BLaER1 (cell line): Measurements from ENCODE around the gene PC.
A peak's percentile ranks its signal among the peaks of the same experiment; 100 is the strongest.

ENCODE experiments used
- H3K27ac ChIP-seq: shearing (Covaris generic); formaldehyde crosslinking; 2 replicates; pipeline ENCODE4 v1.8.1; 2022
- H3K27me3 ChIP-seq: shearing (Covaris generic); formaldehyde crosslinking; 2 replicates; pipeline ENCODE4 v1.8.1; 2022
- H3K36me3 ChIP-seq: shearing (Covaris generic); formaldehyde crosslinking; 2 replicates; pipeline ENCODE4 v1.8.1; 2022
- H3K4me1 ChIP-seq: shearing (Covaris generic); formaldehyde crosslinking; 2 replicates; pipeline ENCODE4 v1.8.1; 2022
- H3K4me2 ChIP-seq: shearing (Covaris generic); formaldehyde crosslinking; 2 replicates; pipeline ENCODE4 v1.8.1; 2022
- H3K4me3 ChIP-seq: shearing (Covaris generic); formaldehyde crosslinking; 2 replicates; pipeline ENCODE4 v1.8.1; 2022
- H3K9ac ChIP-seq: shearing (Covaris generic); formaldehyde crosslinking; 2 replicates; pipeline ENCODE4 v1.8.1; 2022
- H3K9me3 ChIP-seq: shearing (Covaris generic); formaldehyde crosslinking; 2 replicates; pipeline ENCODE4 v1.8.1; 2022
- H4K20me1 ChIP-seq: shearing (Covaris generic); formaldehyde crosslinking; 2 replicates; pipeline ENCODE4 v1.8.1; 2022
- Cebpa-rat ChIP-seq: shearing (Covaris generic); IDR thresholded peaks from 2 replicates; pipeline ENCODE4 v1.8.1; 2022

PC gene

DNA sequence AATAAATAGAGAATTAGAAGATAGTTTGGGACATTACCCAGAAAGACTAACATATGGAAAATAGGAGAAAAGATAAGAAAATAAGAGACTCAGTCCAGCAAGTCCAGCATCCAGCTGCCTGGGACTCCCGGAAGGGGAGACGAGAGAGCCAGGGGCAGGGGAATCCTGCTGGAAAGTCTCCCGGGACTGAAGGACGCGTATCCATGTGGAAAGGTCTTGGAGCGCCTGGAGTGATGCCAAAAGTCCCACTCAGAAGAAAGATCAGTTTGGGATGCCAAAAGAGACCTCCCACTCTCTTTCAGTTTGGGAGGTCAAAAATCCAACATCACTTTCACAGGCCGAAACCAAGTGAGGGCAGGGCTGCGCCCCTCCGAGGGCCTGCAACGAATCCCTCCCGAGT lies 70.7 kb downstream of the PC start:
- Histone ChIP-seq H3K4me3 (no peak overlapping the region), H3K27ac (no peak overlapping the region), H3K27me3 (no peaks in the 10 kb centered on the region), H3K4me1 (peaks cover 31% of the 10 kb centered on the region), H3K36me3 (no peaks in the 10 kb centered on the region), H4K20me1 (no peaks in the 10 kb centered on the region), H3K4me2 (no peak overlapping the region), H3K9ac (no peak overlapping the region), H3K9me3 (no peaks in the 10 kb centered on the region)
- no peak for TF ChIP-seq Cebpa-rat

DNA sequence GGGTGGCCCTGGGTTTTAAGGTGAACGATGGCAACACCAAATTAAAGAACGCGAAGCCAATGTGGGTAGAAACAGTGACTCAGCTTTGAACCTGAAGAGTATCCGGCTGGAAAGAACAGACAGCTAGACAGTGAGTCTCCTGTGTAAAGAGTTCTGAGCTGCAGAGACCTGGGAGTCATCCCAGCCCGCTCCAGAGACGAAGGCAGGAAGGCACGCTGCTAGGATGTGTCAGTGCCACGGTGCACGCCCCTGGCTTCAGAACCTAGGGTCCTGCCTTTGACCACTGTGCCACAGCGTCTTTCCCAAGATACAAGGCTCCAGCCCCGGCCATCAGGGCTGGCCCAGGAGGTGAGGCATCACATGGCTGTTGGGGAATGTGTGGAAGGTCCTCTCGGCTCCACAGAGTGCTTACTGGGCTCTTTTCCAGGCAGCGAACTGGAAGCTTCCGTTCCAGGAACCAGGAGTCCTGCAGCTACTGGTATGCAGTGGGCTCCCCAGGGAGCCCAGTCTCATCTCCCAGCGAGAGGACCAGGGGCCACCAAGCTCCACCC lies 71.4 kb downstream of the PC start:
- Histone ChIP-seq H3K4me3 (no peak overlapping the region), H3K36me3 (no peaks in the 10 kb centered on the region), H3K9ac (no peak overlapping the region), H4K20me1 (no peaks in the 10 kb centered on the region), H3K9me3 (no peaks in the 10 kb centered on the region), H3K4me2 (no peak overlapping the region), H3K27ac (no peak overlapping the region), H3K4me1 (peaks cover 39% of the 10 kb centered on the region), H3K27me3 (no peaks in the 10 kb centered on the region)
- TF ChIP-seq Cebpa-rat, result no peak

DNA sequence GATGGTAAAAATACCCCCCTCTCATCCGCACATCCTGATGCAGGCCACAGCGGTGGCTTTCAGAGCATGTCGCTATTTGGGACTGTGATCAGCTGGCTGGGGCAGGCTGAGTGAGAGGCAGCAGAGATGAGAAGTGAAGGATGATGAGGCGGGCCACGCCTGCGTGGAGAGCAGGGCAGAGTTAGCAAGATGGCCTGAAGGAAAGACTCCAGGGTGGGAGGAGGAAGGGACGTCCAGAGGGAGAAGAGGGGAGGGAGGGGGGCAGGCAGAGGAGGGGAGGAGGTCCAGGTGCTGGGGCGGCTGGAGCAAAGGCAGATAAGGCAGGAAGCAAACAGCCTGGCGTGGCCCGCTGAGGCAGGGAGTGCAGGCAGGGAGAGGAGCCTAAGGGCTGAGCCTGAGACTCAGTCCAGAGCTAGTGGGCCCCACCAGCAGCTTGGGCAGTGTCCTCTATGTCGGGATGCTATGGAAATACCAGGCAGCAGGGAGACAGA lies 72.2 kb downstream of the PC start:
- H3K9me3 ChIP-seq, result no peaks in the 10 kb centered on the region
- H3K4me3 ChIP-seq, result no peak overlapping the region
- H3K9ac ChIP-seq, result no peak overlapping the region
- no peaks in the 10 kb centered on the region for H3K27me3 ChIP-seq
- TF ChIP-seq Cebpa-rat, result no peak
- H3K36me3 ChIP-seq, result no peaks in the 10 kb centered on the region
- H3K4me2 ChIP-seq, result no peak overlapping the region
- H3K27ac ChIP-seq, result no peak overlapping the region
- H4K20me1 ChIP-seq, result no peaks in the 10 kb centered on the region
- peaks cover 40% of the 10 kb centered on the region for H3K4me1 ChIP-seq

DNA sequence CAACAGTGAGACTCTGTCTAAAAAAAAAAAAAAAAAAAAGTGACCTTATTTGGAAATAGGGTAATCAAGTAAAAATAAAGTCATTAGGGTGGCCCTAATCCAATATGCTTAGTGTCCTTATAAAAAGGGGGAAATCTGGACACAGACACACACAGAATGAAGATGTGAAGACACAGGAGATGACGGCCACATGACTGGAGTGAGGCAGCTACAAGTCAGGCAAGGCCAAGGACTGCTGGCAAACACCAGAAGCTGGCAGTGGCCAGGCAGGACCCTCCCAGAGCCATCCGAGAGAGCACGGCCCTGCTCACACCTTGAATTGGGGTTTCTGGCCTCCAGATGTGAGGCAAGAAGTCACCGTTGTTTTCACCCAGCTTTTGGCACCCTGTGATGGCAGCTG lies 72.7 kb downstream of the PC start:
- no peak for TF ChIP-seq Cebpa-rat
- Histone ChIP-seq H3K4me3 (no peak overlapping the region), H3K4me1 (peaks cover 40% of the 10 kb centered on the region)

DNA sequence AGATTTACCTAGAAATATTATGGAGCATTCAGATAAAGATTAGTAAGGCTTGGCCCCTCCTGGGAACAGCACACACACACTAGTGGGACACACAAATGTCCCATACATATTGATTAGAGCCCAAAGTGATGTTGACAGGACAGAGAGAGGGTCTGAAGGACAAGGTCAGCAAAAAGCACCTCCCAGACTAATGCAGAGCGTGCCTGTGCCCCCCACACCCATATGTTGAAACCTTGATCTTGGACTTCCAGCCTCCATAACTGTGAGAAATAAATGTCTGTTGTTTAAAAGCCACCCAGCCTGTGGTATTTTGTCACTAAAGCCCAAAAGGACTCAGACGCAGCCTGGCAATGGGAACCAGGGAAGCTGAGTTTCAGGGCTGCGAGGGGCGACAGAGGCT lies 73.7 kb downstream of the PC start:
- H3K4me2 ChIP-seq, result no peak overlapping the region
- no peak overlapping the region for H3K27ac ChIP-seq
- H3K27me3 ChIP-seq, result no peaks in the 10 kb centered on the region
- no peak overlapping the region for H3K4me3 ChIP-seq
- peaks cover 41% of the 10 kb centered on the region for H3K4me1 ChIP-seq
- no peak for TF ChIP-seq Cebpa-rat
- no peak overlapping the region for H3K9ac ChIP-seq
- no peaks in the 10 kb centered on the region for H3K9me3 ChIP-seq
- no peaks in the 10 kb centered on the region for H3K36me3 ChIP-seq
- H4K20me1 ChIP-seq, result no peaks in the 10 kb centered on the region

More for the DNA sequence above, 72.7 kb downstream of the PC start:
- Histone ChIP-seq H3K9ac (no peak overlapping the region), H3K9me3 (no peaks in the 10 kb centered on the region), H3K4me2 (no peak overlapping the region), H4K20me1 (no peaks in the 10 kb centered on the region), H3K27me3 (no peaks in the 10 kb centered on the region), H3K36me3 (no peaks in the 10 kb centered on the region), H3K27ac (no peak overlapping the region)

DNA sequence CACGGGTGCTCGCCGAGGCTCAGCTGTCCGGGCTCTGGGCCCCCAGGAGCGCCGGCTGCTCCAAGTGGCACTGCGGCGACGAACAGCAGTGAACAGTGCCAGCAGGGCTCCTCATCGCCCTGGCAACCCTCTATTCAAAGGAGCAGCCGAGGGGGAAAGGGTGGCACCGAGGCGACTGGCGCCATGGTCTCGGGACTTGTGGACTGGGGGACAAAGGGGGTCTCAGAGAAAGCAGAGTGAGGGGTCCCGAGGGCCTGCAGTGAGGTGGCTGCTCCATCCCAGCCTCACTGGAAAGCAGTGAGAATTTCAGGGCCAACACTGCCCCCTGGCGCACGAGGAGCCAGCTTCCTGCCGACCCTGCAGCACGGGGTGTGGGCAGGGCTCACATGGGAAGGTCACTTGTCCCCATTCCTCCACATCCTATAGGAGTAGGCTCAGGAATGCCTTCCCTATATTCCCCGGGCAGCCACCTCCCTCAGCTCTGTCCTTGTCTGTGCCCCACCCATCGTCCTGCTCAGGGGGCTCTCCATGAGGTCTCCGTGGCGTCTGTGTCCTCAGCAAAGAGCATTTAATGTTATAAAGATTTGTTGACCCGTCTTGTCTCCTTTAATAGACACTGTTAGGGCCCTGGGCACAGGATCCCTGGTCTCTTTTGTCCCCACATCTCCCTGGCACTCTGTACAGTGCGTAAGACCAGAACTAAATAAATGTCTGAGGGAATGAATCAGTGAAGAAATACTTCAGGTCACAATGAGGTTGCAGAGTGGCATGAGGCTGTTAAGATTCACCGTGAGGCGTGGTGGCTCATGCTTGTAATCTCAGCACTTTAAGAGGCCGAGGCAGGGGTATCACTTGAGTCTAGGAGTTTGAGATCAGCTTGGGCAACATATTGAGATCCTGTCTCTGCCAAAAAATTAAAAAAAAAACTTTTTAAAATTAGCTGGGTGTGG lies 74.9 kb downstream of the PC start:
- no peak overlapping the region for H3K4me2 ChIP-seq
- TF ChIP-seq Cebpa-rat, result no peak
- peaks cover 52% of the 10 kb centered on the region for H3K4me1 ChIP-seq
- H3K27ac ChIP-seq, result no peak overlapping the region
- H3K4me3 ChIP-seq, result no peak overlapping the region
- no peaks in the 10 kb centered on the region for H3K9me3 ChIP-seq
- no peaks in the 10 kb centered on the region for H4K20me1 ChIP-seq
- H3K27me3 ChIP-seq, result no peaks in the 10 kb centered on the region
- no peaks in the 10 kb centered on the region for H3K36me3 ChIP-seq
- peak overlapping the region; percentile 11; the same call in 1 of the 2 replicates for H3K9ac ChIP-seq

DNA sequence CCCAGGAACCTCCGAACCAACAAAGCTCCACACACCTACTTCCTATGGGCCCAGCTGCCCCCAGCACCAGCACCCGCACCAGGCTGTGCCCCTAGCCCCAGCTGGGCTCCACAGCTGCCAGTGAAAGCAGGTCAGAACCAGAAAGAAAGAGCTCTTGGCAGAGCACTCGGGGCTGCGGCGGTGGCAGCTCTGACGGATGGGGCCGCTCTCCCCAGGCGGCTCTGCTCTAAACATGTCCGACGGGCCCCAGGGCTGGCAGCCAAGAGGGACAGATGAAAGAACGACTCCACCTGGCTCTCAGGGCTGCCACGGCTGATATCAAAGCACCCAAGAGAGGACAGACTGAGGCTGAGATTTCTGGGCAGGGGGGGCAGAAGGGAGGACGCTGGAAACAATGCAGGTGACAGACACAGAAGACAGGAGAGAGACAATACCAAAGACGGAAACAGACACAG lies 75.6 kb downstream of the PC start:
- no peak overlapping the region for H3K4me2 ChIP-seq
- H3K4me3 ChIP-seq, result no peak overlapping the region
- H3K9me3 ChIP-seq, result no peaks in the 10 kb centered on the region
- peak overlapping the region; percentile 11; the same call in 1 of the 2 replicates for H3K9ac ChIP-seq
- no peaks in the 10 kb centered on the region for H3K27me3 ChIP-seq
- TF ChIP-seq Cebpa-rat, result no peak
- peaks cover 56% of the 10 kb centered on the region for H3K4me1 ChIP-seq
- H3K36me3 ChIP-seq, result no peaks in the 10 kb centered on the region
- no peaks in the 10 kb centered on the region for H4K20me1 ChIP-seq
- peak overlapping the region; percentile 39; the same call in 1 of the 2 replicates for H3K27ac ChIP-seq

DNA sequence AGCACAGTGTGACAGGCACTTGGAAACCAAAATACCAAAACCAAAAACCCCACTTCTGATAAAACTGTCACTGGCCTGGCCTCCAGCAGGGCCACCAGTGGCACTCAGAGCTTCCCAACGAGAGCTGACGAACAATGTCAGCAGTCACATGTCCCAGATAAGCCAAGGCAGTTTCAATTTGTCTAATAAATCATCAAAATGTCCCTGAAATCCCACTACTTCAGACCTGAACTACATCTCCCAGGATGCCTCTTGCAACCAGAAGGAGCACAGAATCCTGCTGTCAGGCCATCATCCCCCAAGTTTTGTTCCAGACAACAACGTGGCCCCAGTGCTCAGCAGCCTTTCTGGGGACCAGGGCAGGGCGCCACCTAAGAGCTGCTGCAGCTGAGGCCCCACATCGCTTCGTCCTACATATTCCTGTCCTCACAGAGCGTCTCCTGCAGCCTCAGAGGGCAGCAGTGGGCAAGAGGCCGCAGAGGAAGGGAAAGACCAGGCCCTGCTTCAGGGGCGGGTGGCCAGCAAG lies 76.2 kb downstream of the PC start:
- H4K20me1 ChIP-seq, result no peaks in the 10 kb centered on the region
- no peaks in the 10 kb centered on the region for H3K27me3 ChIP-seq

DNA sequence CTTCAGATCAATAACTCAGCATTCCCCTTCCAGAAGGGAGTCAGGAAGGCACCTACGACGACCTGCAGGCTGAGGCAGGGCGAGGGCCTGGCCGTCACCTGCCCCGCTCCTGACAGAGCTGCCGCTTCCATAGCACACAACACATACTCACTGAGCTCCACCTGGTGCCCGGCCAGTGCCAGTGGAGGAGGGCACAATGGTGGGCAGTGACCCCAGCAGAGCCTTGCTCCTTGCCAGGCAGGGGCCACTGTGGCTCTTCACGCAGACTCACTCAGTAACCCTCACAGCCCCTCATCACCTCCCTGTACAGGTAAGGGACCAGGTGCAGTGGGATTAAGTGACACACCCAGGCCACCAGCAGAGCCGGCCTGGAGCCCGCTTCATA lies 76.7 kb downstream of the PC start:
- H3K9ac ChIP-seq, result 0 out of 2 replicates have a peak overlapping the region, but pooled peaks have one; percentile 41
- H3K4me2 ChIP-seq, result peak overlapping the region; percentile 77
- no peaks in the 10 kb centered on the region; the same call in 1 of the 2 replicates for H3K27me3 ChIP-seq
- no peak overlapping the region for H3K4me3 ChIP-seq
- no peak for TF ChIP-seq Cebpa-rat
- H3K27ac ChIP-seq, result peak overlapping the region; percentile 55; the same call in 1 of the 2 replicates
- no peaks in the 10 kb centered on the region for H3K36me3 ChIP-seq
- no peaks in the 10 kb centered on the region for H4K20me1 ChIP-seq
- no peaks in the 10 kb centered on the region for H3K9me3 ChIP-seq
- H3K4me1 ChIP-seq, result peaks cover 58% of the 10 kb centered on the region

More for the DNA sequence above, 76.2 kb downstream of the PC start:
- no peaks in the 10 kb centered on the region for H3K9me3 ChIP-seq
- peak overlapping the region; percentile 39; the same call in 1 of the 2 replicates for H3K27ac ChIP-seq
- H3K4me3 ChIP-seq, result no peak overlapping the region
- no peak for TF ChIP-seq Cebpa-rat
- peaks cover 56% of the 10 kb centered on the region for H3K4me1 ChIP-seq
- H3K36me3 ChIP-seq, result no peaks in the 10 kb centered on the region
- peak overlapping the region; percentile 77; the same call in 1 of the 2 replicates for H3K4me2 ChIP-seq
- H3K9ac ChIP-seq, result peak overlapping the region; percentile 11; the same call in 1 of the 2 replicates
